RWPE1 (cell line): ENCODE results near the gene TSPAN3.
A peak's percentile ranks its signal among the peaks of the same experiment; 100 is the strongest.

ENCODE experiments used
- CTCF ChIA-PET: fragments of 350-600 bp; sonication (Branson Sonifier 250); formaldehyde crosslinking; extraction: SDS; loops from one replicate; lab custom pipeline; 2021; lab: Yijun Ruan, JAX
- POLR2A ChIA-PET: fragments of 400-600 bp; formaldehyde crosslinking; extraction: SDS; loops from one replicate; lab custom pipeline; 2020; ENCODE audit warnings: antibody characterized with exemption; ENCODE audit not compliant: low non-redundant PET; lab: Yijun Ruan, JAX
- DNase-seq: peaks from one replicate; pipeline ENCODE4 v3.0.0; 2012; ENCODE audit warnings: low spot score
- H3K27ac ChIP-seq: fragments of 450-650 bp; 2 replicates; pipeline ENCODE4 v1.5.1; 2017
- TF ChIP-seq, protein P1 (sequence below): fragments of 450-650 bp; conservative IDR thresholded peaks from 2 replicates; pipeline ENCODE4 v1.5.1; 2017; ENCODE audit warnings: low read depth, mild to moderate bottlenecking

Gene TSPAN3

DNA sequence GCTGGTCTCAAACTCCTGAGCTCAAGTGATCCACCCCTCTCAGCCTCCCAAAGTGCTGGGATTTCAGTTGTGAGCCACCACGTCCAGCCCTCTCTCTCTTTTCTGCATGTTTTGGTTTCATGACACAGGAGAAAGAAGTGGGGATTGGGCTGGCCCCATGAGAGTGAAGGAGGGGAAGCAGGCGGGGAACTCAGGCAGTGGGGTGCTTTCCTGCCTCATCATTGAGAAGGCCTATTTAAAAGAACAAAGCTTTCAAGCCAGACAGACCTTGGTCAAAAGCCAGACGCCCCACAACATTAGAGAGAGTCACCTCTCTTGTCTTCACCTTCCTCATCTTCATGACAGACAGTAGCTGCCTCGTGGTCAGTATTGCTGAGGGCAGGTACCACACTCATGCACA, 60.1 kb downstream of the TSPAN3 start:
- TF ChIP-seq, protein P1, sequence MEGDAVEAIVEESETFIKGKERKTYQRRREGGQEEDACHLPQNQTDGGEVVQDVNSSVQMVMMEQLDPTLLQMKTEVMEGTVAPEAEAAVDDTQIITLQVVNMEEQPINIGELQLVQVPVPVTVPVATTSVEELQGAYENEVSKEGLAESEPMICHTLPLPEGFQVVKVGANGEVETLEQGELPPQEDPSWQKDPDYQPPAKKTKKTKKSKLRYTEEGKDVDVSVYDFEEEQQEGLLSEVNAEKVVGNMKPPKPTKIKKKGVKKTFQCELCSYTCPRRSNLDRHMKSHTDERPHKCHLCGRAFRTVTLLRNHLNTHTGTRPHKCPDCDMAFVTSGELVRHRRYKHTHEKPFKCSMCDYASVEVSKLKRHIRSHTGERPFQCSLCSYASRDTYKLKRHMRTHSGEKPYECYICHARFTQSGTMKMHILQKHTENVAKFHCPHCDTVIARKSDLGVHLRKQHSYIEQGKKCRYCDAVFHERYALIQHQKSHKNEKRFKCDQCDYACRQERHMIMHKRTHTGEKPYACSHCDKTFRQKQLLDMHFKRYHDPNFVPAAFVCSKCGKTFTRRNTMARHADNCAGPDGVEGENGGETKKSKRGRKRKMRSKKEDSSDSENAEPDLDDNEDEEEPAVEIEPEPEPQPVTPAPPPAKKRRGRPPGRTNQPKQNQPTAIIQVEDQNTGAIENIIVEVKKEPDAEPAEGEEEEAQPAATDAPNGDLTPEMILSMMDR = no peak
- ChIA-PET CTCF (interaction anchor here (0.5 to 0.7 kb wide), 2 partner anchors 41 to 872 kb away, joined by 3 read pairs; no protein-coding TSS in a partner anchor), POLR2A (no interaction called here)
- DNase-seq = no peak
- H3K27ac ChIP-seq = no peak overlapping the region

DNA sequence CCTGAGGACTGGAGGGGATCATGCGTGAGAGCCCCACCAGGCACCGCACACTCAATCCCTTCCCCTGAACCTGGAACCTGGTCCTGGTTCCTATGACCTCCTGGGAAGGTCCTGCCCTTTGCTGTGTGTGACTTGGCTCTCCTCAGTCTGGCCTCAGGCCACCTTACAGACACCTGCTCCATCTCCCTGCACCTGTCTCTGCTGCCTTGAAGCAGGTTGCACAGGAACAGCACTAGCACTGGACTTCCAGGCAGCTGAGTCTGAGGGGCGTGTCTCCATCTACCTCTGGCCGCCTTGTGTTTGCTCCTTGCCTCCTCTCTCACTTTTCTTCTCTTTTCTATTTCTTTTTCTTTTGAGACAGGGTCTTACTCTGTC, 60.6 kb downstream of the TSPAN3 start:
- POLR2A ChIA-PET = no interaction called here
- no peak overlapping the region for H3K27ac ChIP-seq
- TF ChIP-seq, protein P1 = no peak
- DNase-seq = no peak
- CTCF ChIA-PET = no interaction called here

DNA sequence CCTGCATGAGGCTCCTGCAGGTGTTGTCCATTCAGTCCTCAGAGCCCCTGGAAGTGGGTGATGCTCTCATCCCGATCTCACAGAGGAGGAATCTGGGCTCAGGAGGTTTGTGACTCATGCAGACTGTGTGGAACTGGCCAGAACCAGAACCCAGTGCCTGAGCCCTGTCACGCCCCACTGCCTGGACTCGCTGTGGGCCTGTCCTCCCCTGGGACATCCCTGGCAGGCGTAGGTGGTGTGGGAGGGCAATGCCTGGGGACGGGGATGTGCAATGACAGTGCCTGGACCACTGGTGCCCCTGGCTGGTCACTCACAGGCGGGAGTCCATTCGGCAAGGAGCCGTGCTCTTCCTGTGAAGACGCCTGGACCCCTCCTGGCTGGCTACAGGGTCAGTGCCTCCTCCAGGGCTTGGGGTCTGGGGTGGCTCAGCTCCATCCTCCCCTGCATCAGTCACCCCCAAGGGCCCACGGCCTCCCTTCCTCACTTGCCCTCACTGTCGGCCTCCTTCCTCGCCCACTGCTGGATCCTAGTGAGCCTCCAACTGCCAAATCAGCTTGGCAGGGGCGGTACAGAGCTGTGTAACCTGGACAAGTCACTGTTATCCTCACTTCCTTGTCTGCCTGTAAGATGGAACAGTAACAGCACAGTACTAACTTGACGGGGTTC, 61.1 kb downstream of the TSPAN3 start:
- ChIA-PET CTCF (no interaction called here), POLR2A (no interaction called here)
- TF ChIP-seq, protein P1 = no peak
- H3K27ac ChIP-seq = no peak overlapping the region
- DNase-seq = peak; percentile 26

DNA sequence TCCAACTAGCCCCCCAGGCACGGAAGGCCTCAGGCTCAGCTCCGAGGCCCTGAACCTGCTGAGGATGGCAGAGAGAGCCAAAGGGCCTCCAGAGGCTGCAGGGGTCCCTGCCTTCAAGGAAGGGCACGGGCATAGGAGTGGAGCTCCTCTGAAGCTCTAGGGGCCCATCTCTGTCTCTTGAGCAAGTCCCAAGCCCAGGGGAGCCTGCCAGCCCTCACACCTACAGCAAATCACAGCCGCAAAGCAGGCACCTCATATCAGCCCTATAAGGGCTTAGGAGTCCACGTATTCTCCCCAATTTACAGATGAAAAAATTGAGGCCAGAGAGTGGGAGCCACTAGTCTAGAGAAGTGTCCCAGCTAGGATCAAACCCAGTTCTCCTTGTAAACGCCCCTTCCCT, 61.7 kb downstream of the TSPAN3 start:
- DNase-seq = no peak
- TF ChIP-seq, protein P1 = no peak
- no peak overlapping the region for H3K27ac ChIP-seq
- ChIA-PET POLR2A (no interaction called here), CTCF (interaction anchor here (0.5 kb wide), 1 partner anchor 38 kb away, joined by 4 read pairs; no protein-coding TSS in a partner anchor)

DNA sequence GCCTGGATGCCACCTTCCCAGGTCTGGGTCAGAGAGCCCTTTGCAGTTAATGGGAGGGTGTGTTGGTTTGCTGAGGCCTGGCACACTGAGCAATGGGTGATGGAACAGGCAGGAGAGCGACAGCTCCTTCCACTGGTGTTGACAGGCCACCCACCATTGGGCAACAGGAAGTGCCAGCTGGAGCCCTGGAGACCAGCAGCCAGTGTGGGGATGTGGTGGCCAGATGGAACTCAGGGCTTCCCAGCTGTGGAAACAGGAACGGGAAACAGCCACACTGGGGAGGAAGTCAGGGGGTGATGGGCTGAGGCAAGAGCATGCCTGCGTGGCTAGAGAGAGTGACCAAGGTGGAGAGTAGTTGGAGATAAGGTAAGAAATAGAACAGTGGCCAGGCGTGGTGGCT, 66.7 kb downstream of the TSPAN3 start:
- TF ChIP-seq, protein P1 = no peak
- CTCF ChIA-PET = no interaction called here

DNA sequence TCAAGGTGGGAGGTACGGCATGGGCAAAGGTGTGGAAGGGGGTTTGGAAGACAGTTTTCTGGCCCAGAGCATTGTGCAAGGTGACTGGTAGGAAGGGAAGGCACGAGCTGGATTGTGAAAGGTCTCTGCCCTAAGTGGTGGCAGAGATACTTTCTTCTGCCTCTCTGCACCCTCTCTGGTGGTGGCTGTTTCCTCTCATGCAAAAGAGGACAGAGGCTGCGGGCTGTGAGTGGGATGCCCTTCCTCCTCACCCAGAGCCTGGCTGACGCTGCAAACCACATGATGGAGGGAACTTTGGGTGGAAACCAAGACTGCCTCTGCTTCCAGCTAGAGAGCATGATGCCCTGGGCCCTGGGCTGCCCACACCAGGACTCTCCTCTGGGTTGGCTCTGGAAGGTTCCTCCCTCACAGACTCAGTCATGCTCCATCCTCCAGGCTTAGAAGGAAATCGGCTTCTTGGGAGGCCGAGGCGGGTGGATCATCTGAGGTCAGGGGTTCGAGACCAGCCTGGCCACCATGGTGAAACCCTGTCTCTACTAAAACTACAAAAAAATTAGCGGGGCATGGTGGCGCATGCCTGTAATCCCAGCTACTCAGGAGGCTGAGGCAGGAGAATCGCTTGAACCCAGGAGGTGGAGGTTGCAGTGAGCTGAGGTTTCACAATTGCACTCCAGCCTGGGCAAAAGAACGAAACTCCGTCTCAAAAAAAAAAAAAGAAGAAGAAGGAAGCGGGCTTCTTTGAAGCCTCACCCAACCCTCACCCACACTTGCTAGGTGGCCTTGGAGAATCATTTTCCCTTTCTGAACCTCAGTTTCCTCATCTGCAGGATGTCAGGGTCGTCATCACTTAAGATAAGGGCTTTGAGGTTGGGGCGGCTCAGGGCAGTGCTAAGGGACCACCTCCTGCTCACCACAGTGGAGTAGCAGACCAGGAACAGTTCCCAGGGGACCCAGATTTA, 67.7 kb downstream of the TSPAN3 start:
- TF ChIP-seq, protein P1 = no peak
- H3K27ac ChIP-seq = no peak overlapping the region
- ChIA-PET POLR2A (no interaction called here), CTCF (no interaction called here)
- DNase-seq = no peak

More for the DNA sequence above, 66.7 kb downstream of the TSPAN3 start:
- DNase-seq = no peak
- POLR2A ChIA-PET = no interaction called here
- no peak overlapping the region for H3K27ac ChIP-seq
